HG03432 (cell line): ENCODE results near the gene CA5B.
A peak's percentile ranks its signal among the peaks of the same experiment; 100 is the strongest.
"Not testable (repeated sequence)": the region's sequence is repeated elsewhere in the genome, so short reads cannot be mapped to it uniquely, and the experiment has no call there.

Experiments used
- ATAC-seq: cut with Tn5 transposase; IDR thresholded peaks from one replicate; pipeline ENCODE4 v1.9.1; 2021; ENCODE audit warnings: mild to moderate bottlenecking, moderate library complexity; ENCODE audit not compliant: unreplicated experiment

The CA5B gene

GRCh38 chrX:15747626-15748173 is 9.6 kb downstream of the CA5B start:
- ATAC-seq, result no peak

- no peak for ATAC-seq
Measured at GRCh38 chrX:15748841-15749240, 10.8 kb downstream of the CA5B start.

- peak; percentile 90 for ATAC-seq
Measured at GRCh38 chrX:15749642-15750610, 11.9 kb downstream of the CA5B start.

GRCh38 chrX:15750611-15751154 is 12.6 kb downstream of the CA5B start:
- ATAC-seq, result no peak

GRCh38 chrX:15751155-15751819 is 13.2 kb downstream of the CA5B start:
- ATAC-seq, result no peak

GRCh38 chrX:15755091-15755490 is 17.0 kb downstream of the CA5B start:
- no peak for ATAC-seq

GRCh38 chrX:15758140-15758539 is 20.1 kb downstream of the CA5B start:
- ATAC-seq, result no peak

- not testable (repeated sequence) for ATAC-seq
Measured at GRCh38 chrX:15759886-15760285, 21.8 kb downstream of the CA5B start.

- ATAC-seq, result no peak
Measured at GRCh38 chrX:15761564-15762191, 23.6 kb downstream of the CA5B start.

- no peak for ATAC-seq
Measured at GRCh38 chrX:15769300-15769954, 31.4 kb downstream of the CA5B start.

GRCh38 chrX:15781961-15782699 is 44.1 kb downstream of the CA5B start:
- peak; percentile 92 for ATAC-seq

- no peak for ATAC-seq
Measured at GRCh38 chrX:15785176-15785750, 47.2 kb downstream of the CA5B start.

- ATAC-seq, result no peak
Measured at GRCh38 chrX:15786915-15787314, 48.8 kb downstream of the CA5B start.

- peak; percentile 97 for ATAC-seq
Measured at GRCh38 chrX:15789979-15790768, 52.1 kb downstream of the CA5B start, which contains the start of gene ZRSR2. Gene ZRSR2, plus strand, starts transcription at chrX:15790484. Its CDS starts 12 bp downstream, at chrX:15790496.

- peak; percentile 20 for ATAC-seq
Measured at GRCh38 chrX:15790769-15791290, 52.8 kb downstream of the CA5B start.

- ATAC-seq, result no peak
Measured at GRCh38 chrX:15797707-15798106, 59.6 kb downstream of the CA5B start.

- ATAC-seq, result no peak
Measured at GRCh38 chrX:15804563-15804962, 66.5 kb downstream of the CA5B start.

GRCh38 chrX:15808254-15808653 is 70.2 kb downstream of the CA5B start:
- no peak for ATAC-seq
